ENCODE results near the gene GUCA2B. TPM values are rescaled to one million over a fixed set of nuclear protein-coding genes. Genes with fewer than 3 reads are reported as not detected.

The GUCA2B gene
- polyA plus RNA-seq, 1 donor (not counting 4 experiments of a cell fraction or from before 2014, with no cell fraction given): not detected

GRCh38 chr1:42130061-42130660 lies 23.0 kb upstream of the GUCA2B start:
- H3K27me3 ChIP-seq (ENCODE audit: control insufficient read depth, extremely low read depth, insufficient read depth, low read length): peaks cover 5% of the 10 kb centered on the region
- H3K4me1 ChIP-seq (ENCODE audit: control insufficient read depth, extremely low read depth, insufficient read depth, low read length): no peaks in the 10 kb centered on the region
- H3K79me2 ChIP-seq (ENCODE audit: control insufficient read depth, insufficient read depth, low read length): no peaks in the 10 kb centered on the region
- no peak overlapping the region for H3K4me2 ChIP-seq (ENCODE audit: control insufficient read depth, extremely low read depth, insufficient read depth, low read depth, low read length)
- no peak overlapping the region for H3K27ac ChIP-seq (ENCODE audit: control insufficient read depth, insufficient read depth, low read length)
- H3K9me3 ChIP-seq (ENCODE audit: control insufficient read depth, low read depth, low read length): no peaks in the 10 kb centered on the region
- dilution Hi-C loops (cut with MboI; ENCODE audit: extremely low pct_ligation_motif_present, low sequenced_read_pairs): no loop called here
- H3K9me1 ChIP-seq (ENCODE audit: control insufficient read depth, extremely low read depth, insufficient read depth, low read length): no peaks in the 10 kb centered on the region
- no peak overlapping the region for H3K9ac ChIP-seq (ENCODE audit: control insufficient read depth, extremely low read depth, insufficient read depth, low read length)
- FAIRE-seq (no peak), DNase-seq (ENCODE audit: low read depth, low spot score) (no peak)
- no peaks in the 10 kb centered on the region for H4K20me1 ChIP-seq (ENCODE audit: control insufficient read depth, extremely low read depth, insufficient read depth, low read length)
- no peaks in the 10 kb centered on the region for H3K36me3 ChIP-seq (ENCODE audit: control insufficient read depth in 2 of 2, extremely low read depth in 1 of 2, insufficient read depth in 2 of 2, low read length in 2 of 2)
- H2AFZ ChIP-seq (ENCODE audit: control insufficient read depth, low read length): no peak overlapping the region
- H3K4me3 ChIP-seq (ENCODE audit: control insufficient read depth in 2 of 3, extremely low read depth in 1 of 3, insufficient read depth in 2 of 3, low read depth in 1 of 3, low read length in 3 of 3): no peak overlapping the region
- TF ChIP-seq EZH2 (IDR thresholded peaks at IDR 0.05; ENCODE audit: low read length): no peak
- TF ChIP-seq, protein P1, sequence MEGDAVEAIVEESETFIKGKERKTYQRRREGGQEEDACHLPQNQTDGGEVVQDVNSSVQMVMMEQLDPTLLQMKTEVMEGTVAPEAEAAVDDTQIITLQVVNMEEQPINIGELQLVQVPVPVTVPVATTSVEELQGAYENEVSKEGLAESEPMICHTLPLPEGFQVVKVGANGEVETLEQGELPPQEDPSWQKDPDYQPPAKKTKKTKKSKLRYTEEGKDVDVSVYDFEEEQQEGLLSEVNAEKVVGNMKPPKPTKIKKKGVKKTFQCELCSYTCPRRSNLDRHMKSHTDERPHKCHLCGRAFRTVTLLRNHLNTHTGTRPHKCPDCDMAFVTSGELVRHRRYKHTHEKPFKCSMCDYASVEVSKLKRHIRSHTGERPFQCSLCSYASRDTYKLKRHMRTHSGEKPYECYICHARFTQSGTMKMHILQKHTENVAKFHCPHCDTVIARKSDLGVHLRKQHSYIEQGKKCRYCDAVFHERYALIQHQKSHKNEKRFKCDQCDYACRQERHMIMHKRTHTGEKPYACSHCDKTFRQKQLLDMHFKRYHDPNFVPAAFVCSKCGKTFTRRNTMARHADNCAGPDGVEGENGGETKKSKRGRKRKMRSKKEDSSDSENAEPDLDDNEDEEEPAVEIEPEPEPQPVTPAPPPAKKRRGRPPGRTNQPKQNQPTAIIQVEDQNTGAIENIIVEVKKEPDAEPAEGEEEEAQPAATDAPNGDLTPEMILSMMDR (optimal IDR thresholded peaks at IDR 0.05 in 1 of 3, IDR thresholded peaks at IDR 0.05 in 1 of 3, conservative IDR thresholded peaks at IDR 0.05 in 1 of 3; ENCODE audit: extremely low read depth in 1 of 3, insufficient read depth in 2 of 3, low read length in 3 of 3): no peak

DNA sequence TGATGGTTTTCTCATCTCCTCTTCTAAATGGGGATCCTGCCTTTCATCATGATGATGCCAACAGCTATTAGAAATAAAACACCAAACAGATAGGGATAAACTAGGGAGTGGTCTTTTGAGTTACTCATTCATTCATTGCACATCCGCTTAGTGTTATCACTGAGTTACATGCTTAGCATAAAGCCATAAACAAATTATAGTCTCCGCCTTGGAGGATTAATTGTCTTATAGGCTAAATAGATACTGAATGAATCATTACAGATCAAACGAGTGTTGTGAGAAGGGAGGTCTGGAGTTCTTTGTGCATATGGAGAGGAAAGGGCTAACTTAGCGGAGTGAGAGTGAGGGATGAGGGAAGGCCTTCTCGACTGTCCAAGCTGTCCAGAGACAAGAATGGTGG lies 19.8 kb upstream of the GUCA2B start:
- Histone ChIP-seq H3K4me3 (ENCODE audit: control insufficient read depth in 2 of 3, extremely low read depth in 1 of 3, insufficient read depth in 2 of 3, low read depth in 1 of 3, low read length in 3 of 3) (no peak overlapping the region), H4K20me1 (ENCODE audit: control insufficient read depth, extremely low read depth, insufficient read depth, low read length) (no peaks in the 10 kb centered on the region), H3K36me3 (ENCODE audit: control insufficient read depth in 2 of 2, extremely low read depth in 1 of 2, insufficient read depth in 2 of 2, low read length in 2 of 2) (no peaks in the 10 kb centered on the region), H3K9ac (ENCODE audit: control insufficient read depth, extremely low read depth, insufficient read depth, low read length) (no peak overlapping the region), H3K27me3 (ENCODE audit: control insufficient read depth, extremely low read depth, insufficient read depth, low read length) (peaks cover 10% of the 10 kb centered on the region), H3K4me2 (ENCODE audit: control insufficient read depth, extremely low read depth, insufficient read depth, low read depth, low read length) (no peak overlapping the region), H3K4me1 (ENCODE audit: control insufficient read depth, extremely low read depth, insufficient read depth, low read length) (no peaks in the 10 kb centered on the region), H2AFZ (ENCODE audit: control insufficient read depth, low read length) (no peak overlapping the region), H3K9me3 (ENCODE audit: control insufficient read depth, low read depth, low read length) (no peaks in the 10 kb centered on the region), H3K27ac (ENCODE audit: control insufficient read depth, insufficient read depth, low read length) (no peak overlapping the region), H3K79me2 (ENCODE audit: control insufficient read depth, insufficient read depth, low read length) (no peaks in the 10 kb centered on the region), H3K9me1 (ENCODE audit: control insufficient read depth, extremely low read depth, insufficient read depth, low read length) (no peaks in the 10 kb centered on the region)
- TF ChIP-seq EZH2 (IDR thresholded peaks at IDR 0.05; ENCODE audit: low read length): no peak
- TF ChIP-seq, protein P1 (optimal IDR thresholded peaks at IDR 0.05 in 1 of 3, IDR thresholded peaks at IDR 0.05 in 1 of 3, conservative IDR thresholded peaks at IDR 0.05 in 1 of 3; ENCODE audit: extremely low read depth in 1 of 3, insufficient read depth in 2 of 3, low read length in 3 of 3): no peak
- FAIRE-seq (no peak), DNase-seq (ENCODE audit: low read depth, low spot score) (no peak)
- dilution Hi-C loops (cut with MboI; ENCODE audit: extremely low pct_ligation_motif_present, low sequenced_read_pairs): no loop called here

Data from keratinocyte (primary cell).